Stimulated activated CD4-positive, alpha-beta T cell treated with anti-CD3 and anti-CD28 coated beads, Interleukin-15, amount 100 ng/mL, for 24 hours (primary cell): Measurements from ENCODE around the gene SPIB.

Experiments
- DNase-seq: peaks from one replicate; pipeline ENCODE4 v3.0.0-alpha.2; 2020

The SPIB gene

DNA sequence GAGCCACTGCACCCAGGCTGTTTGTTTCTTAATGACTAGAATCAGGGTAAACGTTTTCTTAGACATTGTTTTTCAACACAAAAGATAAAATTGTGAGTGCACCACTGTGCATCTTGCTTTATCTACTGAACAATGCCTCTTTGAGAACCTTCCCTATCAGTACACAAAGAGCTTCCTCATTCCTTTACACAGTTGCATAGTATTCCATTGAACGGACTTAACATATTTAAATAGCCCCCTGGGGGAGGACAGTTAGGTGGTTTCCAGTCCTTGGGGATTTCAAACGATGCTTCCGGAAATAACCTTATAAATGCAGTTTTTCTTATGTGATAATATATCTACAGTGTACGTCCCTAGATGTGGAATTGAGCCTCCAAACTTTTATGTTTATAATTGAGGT lies 26.0 kb upstream of the SPIB start:
- DNase-seq, result no peak

DNA sequence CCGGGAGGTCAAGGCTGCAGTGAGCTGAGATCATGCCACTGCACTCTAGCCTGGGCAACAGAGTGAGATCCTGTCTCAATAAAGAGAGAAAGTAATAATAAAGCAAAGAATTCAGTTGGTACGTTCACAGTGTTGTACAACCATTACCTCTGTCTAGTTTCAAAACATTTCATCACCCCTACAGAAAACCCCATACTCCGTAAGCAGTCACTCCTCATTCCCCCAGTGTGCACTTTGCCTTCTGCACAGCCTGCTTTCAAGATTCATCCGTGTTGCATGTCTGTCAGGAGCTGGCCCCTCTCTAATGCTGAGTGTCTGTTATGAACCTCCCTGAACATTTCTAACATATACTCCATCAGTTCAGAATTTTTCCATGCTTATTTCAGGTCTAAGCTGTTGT lies 25.1 kb upstream of the SPIB start:
- no peak for DNase-seq

DNA sequence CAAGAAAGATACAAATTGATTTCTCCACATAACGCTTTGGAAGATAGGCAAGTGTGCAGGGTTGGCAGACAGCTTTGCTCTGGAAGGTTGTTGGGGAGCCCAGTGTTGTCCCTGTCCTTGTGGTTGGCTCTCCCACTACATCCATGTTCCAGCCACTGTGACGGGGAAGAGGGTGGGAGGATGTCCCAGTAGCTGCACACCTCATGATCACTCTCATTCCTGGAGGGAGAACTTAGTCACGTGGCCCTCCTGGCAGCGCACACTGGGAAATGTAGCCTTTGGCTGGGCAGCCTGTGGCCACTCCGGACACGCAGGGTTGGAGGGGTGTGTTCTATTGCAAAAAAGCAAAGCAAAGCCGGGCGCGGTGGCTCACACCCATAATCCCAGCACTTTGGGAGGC lies 24.7 kb upstream of the SPIB start:
- no peak for DNase-seq

DNA sequence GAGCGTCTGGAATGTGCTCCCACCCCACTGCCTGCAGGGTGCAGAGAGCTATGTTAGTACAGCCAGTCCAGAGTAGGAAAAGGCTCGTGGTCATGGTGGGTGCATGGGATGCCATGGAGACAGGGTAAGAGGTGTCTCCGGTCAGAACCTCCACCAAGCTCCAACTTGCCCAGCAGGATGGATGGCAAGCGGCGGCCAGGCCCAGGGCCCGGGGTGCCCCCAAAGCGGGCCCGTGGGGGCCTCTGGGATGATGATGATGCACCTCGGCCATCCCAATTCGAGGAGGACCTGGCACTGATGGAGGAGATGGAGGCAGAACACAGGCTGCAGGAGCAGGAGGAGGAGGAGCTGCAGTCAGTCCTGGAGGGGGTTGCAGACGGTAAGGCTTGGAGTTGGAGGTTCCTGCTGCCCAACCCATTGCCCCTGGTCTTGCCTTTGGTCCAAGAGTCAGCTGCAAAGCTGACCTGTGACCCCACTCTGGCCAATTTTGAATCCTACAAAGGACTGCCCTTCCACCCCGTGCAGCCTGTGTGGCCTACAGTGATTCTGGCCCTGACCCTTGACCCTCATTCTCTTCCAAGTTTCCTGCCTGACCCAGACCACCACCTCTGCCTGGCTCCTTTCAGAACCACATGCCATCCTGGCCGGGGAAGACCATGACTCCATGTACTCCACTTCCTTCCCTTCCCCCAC lies 19.9 kb upstream of the SPIB start:
- DNase-seq, result no peak

DNA sequence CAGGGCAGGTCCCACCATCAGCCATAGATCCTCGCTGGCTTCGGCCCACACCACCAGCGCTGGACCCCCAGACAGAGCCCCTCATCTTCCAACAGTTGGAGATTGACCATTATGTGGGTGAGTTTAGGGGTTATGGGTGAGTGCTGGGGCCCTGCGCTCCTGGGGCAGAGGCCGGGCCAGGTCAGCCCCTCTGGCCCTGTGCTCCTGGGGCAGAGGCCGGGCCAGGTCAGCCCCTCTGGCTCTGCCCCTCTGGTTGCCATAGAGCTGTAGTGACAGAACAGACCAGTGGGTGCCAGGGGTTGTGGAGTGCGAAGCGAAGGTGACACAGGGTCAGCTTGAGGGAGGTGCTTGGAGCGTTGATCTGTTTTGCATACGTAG lies 19.4 kb upstream of the SPIB start:
- no peak for DNase-seq

DNA sequence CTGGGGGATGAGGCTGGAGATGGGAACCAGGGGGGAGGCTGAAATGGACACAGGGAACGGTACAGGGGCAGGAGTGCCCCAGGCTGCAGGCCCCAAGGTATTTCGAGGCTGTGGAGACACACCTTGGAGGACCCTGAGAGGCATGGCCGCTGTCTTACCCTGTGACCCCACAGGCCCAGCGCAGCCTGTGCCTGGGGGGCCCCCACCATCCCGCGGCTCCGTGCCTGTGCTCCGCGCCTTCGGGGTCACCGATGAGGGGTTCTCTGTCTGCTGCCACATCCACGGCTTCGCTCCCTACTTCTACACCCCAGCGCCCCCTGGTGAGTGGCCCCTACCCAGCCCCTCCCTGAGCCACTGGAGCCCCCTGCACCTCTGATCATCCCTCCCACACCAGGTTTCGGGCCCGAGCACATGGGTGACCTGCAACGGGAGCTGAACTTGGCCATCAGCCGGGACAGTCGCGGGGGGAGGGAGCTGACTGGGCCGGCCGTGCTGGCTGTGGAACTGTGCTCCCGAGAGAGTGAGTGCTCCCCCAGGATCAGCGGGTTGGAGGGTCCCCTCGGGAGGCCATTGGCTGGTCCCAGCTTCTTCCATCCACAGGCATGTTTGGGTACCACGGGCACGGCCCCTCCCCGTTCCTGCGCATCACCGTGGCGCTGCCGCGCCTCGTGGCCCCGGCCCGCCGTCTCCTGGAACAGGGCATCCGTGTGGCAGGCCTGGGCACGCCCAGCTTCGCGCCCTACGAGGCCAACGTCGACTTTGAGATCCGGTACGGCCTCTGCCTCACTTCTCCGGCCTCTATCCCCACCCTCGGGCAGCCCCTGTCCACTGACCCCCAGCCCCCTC lies 16.9 kb upstream of the SPIB start:
- DNase-seq, result no peak

DNA sequence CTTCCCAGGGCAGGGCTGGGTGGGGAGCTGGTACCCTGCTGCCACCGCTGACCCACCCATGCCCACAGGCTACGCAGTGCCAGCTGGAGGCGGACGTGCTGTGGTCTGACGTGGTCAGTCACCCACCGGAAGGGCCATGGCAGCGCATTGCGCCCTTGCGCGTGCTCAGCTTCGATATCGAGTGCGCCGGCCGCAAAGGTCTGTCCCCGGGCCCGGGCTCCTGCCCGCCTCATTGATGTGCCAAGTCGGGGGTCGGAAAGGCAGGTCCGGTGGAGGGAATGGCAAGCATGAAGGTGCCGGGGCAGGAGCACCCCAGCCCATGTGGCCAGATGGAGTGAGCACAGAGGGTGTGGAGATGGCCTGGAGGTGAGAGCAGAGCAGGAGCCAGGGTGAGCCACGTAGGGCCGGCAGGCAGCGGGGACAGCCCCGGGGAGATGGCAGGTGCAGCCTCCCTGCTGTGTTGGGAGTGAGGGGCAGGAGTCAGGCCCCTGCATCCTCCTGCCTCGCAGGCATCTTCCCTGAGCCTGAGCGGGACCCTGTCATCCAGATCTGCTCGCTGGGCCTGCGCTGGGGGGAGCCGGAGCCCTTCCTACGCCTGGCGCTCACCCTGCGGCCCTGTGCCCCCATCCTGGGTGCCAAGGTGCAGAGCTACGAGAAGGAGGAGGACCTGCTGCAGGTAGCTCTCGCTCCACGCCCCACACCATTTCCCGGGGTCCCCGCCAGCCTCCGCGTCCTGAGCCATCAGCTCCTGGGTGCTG lies 16.0 kb upstream of the SPIB start:
- DNase-seq, result no peak

DNA sequence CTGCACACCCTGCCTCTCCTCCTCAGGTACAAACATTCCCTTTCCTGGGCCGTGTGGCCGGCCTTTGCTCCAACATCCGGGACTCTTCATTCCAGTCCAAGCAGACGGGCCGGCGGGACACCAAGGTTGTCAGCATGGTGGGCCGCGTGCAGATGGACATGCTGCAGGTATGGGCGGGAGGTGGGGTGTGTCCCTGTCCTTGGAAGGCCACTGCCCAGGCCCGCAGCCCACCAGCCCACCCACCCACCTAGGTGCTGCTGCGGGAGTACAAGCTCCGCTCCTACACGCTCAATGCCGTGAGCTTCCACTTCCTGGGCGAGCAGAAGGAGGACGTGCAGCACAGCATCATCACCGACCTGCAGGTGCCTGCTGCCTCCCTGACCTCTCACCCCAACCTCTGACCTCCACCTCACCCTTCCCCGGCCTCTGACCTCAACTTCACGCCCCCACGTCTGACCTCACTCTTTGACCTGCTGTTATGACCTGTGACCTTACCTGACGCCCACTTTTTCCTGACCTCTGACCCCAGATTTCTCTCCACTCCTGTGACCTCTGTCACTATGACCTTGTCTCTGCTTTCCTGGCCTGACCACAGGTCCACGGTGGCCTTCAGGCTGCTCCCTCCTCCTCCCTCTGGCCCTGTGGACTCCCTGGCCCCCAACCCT lies 12.4 kb upstream of the SPIB start:
- no peak for DNase-seq

DNA sequence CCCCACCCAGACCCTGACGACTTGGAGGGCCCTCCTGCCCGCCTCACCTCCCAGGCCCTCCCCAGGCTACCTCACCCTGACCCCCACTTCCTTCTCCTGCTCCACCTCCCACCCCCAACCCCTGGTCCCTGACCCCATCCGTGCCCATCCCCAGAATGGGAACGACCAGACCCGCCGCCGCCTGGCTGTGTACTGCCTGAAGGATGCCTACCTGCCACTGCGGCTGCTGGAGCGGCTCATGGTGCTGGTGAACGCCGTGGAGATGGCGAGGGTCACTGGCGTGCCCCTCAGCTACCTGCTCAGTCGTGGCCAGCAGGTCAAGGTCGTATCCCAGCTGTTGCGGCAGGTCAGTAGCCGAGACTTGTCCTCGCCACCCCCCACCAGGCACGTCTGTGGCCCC lies 11.9 kb upstream of the SPIB start:
- DNase-seq, result no peak

DNA sequence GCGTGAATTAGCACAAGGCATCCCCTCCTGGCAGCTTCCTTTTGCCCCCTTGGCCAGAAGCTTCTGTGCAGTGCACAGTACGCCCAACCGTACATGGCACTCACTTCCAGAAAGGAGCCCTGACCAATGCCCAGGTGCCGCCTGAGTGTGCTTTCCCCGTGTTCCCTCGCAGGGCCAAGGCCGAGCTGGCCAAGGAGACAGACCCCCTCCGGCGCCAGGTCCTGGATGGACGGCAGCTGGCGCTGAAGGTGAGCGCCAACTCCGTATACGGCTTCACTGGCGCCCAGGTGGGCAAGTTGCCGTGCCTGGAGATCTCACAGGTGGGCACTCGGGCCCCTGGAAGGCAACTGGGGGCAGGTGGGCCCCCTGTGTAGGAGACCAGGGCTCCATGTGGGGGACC lies 9.4 kb upstream of the SPIB start:
- DNase-seq, result no peak

DNA sequence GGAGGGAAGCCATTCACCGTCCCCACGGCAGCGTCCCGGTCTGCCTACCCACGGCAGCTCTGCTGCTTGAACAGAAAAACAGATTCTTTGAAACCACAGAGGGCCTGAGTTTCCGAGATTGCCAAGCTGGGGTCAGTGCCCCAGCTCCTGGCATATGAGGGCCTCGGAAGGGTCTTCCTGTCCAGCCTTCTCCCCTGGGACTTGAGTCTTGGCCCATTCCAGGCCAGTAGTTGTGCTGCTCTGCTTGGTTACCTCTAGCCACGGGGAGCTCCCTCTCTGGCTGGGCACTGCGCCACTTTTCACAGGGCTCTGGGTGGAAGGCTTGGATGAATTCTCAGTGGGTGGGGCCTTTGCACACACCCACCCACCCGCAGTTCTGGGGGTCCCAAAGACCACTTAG lies 8.6 kb upstream of the SPIB start:
- DNase-seq, result no peak

DNA sequence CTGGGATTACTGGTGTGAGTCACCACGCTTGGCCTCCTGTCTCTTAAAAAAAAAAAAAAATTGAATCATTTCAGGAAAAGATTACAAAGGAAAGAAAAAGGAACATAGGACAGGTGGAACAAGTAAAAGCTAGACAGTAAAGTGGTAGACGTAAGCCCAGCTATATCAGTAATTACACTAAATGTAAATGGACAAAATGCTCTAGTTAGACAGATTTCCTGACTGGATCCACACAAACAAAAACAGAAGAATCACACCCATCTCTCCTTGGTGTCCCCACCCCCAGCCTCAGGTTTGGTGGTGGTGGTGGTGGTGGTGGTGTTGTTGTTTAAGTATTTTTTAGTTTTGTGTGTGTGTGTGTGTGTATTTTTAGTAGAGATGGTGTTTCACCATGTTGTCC lies 6.3 kb upstream of the SPIB start:
- DNase-seq, result no peak

DNA sequence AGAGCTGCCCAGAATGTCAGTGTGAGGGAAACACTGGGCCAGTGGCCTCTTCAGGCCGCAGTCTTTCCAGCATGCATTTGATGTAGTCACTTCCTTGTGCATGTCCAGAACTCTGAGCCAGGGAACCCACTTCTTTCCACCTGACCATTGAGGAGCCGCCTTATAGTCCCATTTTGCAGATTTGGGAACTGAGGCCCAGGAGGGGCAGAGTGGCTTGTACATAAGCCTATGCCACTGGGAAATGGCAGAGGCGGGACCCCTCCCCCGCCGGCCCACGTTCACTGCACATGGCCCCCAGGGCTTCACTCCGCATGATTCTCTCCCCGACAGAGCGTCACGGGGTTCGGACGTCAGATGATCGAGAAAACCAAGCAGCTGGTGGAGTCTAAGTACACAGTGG lies 5.6 kb upstream of the SPIB start:
- no peak for DNase-seq

DNA sequence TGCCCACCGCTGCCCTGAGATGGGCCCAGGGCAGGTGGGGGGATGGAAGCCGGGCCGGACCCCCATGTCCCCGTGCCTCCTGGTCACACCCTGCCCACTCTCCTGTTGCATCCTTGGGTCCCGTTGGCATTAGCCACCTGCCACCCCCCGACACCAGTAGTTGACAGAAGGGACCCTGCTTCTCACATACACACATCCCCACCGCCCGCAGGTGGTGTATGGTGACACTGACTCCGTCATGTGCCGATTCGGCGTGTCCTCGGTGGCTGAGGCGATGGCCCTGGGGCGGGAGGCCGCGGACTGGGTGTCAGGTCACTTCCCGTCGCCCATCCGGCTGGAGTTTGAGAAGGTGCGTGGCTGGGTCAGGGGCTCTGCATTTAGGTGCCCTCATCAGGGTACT lies 5.2 kb upstream of the SPIB start:
- DNase-seq, result no peak

DNA sequence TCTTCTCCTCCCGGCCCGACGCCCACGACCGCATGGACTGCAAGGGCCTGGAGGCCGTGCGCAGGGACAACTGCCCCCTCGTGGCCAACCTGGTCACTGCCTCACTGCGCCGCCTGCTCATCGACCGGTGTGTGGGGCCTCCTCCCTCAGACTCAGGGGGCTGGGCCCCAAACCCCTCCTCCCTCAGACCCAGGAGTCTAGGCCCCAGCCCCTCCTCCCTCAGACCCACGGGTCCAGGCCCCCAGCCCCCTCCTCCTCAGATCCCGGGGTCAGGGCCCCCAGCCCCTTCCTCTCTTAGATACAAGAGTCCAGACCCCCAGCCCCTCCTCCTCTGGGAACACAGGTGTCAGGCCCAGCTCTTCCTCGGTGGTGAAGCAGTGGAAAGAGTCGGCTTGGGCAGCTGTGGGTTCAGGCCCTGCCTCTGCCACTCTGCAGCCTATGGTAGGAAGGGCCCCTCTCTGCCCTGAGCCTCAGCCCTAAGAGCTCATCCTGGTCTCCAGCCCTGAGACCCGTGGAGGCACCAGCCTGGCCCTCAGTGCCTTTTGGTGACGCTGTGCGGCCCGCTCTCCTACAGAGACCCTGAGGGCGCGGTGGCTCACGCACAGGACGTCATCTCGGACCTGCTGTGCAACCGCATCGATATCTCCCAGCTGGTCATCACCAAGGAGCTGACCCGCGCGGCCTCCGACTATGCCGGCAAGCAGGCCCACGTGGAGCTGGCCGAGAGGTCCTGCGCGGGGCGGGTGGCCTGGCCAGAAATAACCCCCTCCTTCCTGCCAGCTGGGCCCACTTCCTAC lies 3.7 kb upstream of the SPIB start:
- DNase-seq, result peak; percentile 85

DNA sequence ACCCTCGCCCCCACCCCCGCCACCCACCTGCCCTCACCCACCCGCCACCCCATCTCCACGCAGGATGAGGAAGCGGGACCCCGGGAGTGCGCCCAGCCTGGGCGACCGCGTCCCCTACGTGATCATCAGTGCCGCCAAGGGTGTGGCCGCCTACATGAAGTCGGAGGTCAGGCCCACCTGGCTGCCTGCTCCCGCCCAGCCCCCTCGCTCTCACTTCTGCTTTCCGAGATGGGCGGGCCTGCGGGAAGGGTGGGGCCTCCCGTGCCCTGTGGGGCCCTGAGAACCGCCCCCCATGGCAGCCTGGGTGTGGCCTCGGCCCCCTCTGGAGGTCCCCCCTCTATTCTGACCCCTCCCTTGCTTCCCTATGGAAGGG lies 3.1 kb upstream of the SPIB start:
- DNase-seq, result no peak

DNA sequence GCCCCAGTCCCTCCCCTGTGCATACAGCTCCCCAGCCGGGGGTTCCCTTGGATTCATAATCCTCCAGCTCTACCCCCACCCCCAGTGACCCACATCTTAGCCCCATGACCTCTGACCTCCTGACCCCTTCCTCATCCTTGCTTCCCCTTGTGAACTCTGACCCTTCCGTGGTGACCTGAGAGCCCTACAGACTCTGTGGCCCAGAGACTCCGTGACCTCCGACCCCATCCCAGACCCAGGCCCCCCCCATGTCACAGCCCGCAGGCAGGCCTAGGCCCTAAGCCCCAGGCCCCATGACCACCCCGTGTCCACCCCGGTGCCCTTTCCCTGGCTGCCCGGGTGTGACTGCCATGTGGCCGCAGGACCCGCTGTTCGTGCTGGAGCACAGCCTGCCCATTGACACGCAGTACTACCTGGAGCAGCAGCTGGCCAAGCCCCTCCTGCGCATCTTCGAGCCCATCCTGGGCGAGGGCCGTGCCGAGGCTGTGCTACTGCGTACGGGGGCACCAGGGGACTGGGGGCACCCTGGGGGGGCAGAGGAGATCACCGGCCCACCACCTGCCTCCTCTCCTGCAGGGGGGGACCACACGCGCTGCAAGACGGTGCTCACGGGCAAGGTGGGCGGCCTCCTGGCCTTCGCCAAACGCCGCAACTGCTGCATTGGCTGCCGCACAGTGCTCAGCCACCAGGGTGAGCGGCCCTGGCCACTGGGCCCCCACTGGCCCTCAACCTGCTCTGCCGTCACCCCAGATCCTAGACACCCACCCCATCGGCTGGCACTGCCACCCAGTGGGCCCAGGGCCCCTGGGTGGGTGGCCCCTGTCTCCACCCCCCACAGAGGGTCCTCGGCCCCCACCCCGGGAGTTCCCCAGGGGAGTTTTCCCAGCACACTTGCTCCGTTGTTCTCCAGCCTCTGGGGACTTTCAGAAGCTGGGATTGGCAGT lies 2.4 kb upstream of the SPIB start:
- DNase-seq, result no peak

DNA sequence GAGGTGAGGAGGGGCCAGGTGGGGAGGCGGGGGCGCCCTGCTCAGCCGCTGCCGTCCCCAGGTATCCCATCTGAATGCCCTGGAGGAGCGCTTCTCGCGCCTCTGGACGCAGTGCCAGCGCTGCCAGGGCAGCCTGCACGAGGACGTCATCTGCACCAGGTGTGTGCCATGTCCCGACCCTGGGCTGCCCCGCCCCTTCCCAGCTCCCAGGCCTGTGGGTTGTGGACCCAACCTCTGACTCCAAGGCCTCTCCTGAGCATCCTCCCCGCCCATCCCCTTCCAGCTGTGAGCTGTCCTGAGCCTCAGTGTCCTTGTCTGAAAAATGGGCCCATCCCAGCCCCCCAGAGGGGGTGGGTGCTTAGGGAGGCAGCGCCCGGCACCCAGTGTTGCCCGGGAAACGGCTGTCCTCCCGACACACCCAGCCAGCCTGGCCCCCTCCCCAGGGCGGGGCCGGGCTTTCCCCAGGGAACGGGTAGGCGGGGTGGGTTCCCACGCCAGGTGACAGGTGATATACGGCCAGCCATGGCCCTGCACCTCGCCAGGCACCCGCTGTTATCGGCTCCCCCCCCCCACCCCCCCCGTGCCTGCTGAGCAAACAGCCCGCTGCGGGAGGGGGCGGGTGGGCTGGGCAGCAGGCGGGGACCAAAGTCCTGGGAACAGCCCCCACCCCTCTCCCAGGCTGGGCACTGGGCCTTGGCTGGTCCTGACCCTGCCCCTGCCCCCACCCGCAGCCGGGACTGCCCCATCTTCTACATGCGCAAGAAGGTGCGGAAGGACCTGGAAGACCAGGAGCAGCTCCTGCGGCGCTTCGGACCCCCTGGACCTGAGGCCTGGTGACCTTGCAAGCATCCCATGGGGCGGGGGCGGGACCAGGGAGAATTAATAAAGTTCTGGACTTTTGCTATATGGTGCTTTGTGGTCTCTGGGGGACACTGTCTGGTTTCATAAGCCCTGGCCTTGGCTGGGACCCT lies 1.3 kb upstream of the SPIB start:
- no peak for DNase-seq

DNA sequence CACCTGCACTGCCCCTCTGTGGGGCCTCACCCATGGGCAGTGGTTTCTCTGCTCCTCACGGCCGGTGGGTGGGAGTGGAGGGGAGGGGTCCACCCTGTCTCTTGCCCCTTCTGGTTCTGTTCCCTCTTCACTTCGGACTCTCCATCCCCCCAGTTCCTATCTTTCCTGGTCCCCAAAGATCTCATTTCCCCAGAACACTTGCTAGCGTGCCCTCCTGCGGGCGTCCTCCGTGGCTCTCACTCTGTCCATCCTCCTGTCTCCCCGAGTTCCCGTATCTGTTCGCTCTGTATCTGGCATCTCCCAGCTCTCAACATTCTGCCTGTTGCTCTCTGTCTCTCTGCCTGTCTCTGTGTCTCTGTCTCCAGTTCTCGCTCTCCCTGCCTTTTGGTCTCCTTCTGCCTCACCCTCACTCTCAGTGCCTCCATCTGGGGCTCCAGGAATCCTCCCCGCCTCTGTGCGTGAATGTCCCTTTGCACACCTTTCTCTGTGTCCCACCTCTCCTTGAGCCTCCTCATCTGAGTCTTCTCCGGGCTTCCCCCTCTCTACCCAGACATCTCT lies 363 bp downstream of the SPIB start:
- no peak for DNase-seq

DNA sequence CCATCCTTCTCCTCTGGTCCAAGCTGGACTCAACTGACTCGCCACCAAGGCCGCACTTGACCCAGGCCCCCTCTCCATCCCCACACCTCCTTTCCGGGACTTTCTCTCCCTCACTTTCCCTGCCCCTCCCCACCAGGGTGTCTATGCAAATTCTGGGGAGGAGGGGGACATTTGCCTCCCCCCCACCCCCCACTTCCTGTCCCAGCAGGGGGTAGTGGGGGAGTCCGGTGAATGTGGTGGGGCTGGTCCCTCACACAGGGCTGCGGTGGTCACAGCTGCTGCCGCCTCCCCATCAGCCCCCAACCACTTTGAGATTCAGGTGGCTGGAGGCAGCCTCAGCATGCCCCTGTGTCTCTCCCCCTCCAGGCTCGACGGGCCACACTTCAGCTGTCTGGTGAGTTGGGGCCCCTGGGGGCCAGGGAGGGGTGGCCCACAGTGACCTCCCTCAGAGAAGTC lies 870 bp downstream of the SPIB start:
- DNase-seq, result no peak
